ENCODE measurements around the gene ALDH1A1.

DNA sequence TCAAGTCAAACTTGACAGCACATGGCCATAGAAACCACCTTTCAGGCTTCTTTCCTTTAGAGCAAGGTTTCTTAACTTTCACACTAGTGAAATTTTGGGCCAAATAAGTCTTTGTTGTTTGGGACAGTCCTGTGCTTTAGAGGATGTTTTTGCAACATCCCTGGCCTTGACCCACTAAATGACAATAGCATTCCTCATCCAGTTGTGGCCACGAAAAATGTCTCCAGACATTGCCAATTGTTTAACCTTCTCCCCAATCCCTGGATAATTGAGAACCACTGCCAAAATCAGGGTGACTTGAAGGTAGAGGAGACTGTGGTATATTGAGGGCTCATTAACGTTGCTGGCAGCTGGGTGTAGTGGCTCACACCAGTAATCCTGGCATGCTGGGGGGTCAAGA is 72.0 kb downstream of the ALDH1A1 start:
- no peak for TF ChIP-seq ARNTL (CRISPR knock-in tag; IDR thresholded peaks at IDR 0.05; ENCODE audit: borderline replicate concordance, low read depth)
- TF ChIP-seq ZNF565 (CRISPR knock-in tag; conservative IDR thresholded peaks at IDR 0.05; ENCODE audit: low read depth): no peak
- TF ChIP-seq ZFP3 (CRISPR knock-in tag; IDR thresholded peaks at IDR 0.05): no peak
- no peak for TF ChIP-seq RARB (CRISPR knock-in tag; IDR thresholded peaks at IDR 0.05)
- TF ChIP-seq ZNF8 (CRISPR knock-in tag; IDR thresholded peaks at IDR 0.05): no peak
- no peak for TF ChIP-seq CSRNP3 (CRISPR knock-in tag; IDR thresholded peaks at IDR 0.05)
- no peak for TF ChIP-seq GLIS3 (CRISPR knock-in tag; IDR thresholded peaks at IDR 0.05)
- no peak for TF ChIP-seq OSR1 (CRISPR knock-in tag; IDR thresholded peaks at IDR 0.05)
- TF ChIP-seq, protein P1, sequence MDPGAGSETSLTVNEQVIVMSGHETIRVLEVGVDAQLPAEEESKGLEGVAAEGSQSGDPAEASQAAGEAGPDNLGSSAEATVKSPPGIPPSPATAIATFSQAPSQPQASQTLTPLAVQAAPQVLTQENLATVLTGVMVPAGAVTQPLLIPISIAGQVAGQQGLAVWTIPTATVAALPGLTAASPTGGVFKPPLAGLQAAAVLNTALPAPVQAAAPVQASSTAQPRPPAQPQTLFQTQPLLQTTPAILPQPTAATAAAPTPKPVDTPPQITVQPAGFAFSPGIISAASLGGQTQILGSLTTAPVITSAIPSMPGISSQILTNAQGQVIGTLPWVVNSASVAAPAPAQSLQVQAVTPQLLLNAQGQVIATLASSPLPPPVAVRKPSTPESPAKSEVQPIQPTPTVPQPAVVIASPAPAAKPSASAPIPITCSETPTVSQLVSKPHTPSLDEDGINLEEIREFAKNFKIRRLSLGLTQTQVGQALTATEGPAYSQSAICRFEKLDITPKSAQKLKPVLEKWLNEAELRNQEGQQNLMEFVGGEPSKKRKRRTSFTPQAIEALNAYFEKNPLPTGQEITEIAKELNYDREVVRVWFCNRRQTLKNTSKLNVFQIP (CRISPR knock-in tag; IDR thresholded peaks at IDR 0.05; ENCODE audit: borderline replicate concordance, low read depth): no peak
- TF ChIP-seq, protein P2, sequence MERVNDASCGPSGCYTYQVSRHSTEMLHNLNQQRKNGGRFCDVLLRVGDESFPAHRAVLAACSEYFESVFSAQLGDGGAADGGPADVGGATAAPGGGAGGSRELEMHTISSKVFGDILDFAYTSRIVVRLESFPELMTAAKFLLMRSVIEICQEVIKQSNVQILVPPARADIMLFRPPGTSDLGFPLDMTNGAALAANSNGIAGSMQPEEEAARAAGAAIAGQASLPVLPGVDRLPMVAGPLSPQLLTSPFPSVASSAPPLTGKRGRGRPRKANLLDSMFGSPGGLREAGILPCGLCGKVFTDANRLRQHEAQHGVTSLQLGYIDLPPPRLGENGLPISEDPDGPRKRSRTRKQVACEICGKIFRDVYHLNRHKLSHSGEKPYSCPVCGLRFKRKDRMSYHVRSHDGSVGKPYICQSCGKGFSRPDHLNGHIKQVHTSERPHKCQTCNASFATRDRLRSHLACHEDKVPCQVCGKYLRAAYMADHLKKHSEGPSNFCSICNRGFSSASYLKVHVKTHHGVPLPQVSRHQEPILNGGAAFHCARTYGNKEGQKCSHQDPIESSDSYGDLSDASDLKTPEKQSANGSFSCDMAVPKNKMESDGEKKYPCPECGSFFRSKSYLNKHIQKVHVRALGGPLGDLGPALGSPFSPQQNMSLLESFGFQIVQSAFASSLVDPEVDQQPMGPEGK (CRISPR knock-in tag; IDR thresholded peaks at IDR 0.05; ENCODE audit: borderline replicate concordance): no peak
- no peak for TF ChIP-seq ZFP30 (CRISPR knock-in tag; IDR thresholded peaks at IDR 0.05)
- no peak for TF ChIP-seq TCF4 (CRISPR knock-in tag; IDR thresholded peaks at IDR 0.05; ENCODE audit: borderline replicate concordance)
- TF ChIP-seq, protein P3, sequence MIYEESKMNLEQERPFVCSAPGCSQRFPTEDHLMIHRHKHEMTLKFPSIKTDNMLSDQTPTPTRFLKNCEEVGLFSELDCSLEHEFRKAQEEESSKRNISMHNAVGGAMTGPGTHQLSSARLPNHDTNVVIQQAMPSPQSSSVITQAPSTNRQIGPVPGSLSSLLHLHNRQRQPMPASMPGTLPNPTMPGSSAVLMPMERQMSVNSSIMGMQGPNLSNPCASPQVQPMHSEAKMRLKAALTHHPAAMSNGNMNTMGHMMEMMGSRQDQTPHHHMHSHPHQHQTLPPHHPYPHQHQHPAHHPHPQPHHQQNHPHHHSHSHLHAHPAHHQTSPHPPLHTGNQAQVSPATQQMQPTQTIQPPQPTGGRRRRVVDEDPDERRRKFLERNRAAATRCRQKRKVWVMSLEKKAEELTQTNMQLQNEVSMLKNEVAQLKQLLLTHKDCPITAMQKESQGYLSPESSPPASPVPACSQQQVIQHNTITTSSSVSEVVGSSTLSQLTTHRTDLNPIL (CRISPR knock-in tag; IDR thresholded peaks at IDR 0.05; ENCODE audit: low read depth): no peak
